ENCODE data around the gene NDE1.
A peak's percentile ranks its signal among the peaks of the same experiment; 100 is the strongest.
"Not testable (repeated sequence)": the region's sequence is repeated elsewhere in the genome, so short reads cannot be mapped to it uniquely, and the experiment has no call there.

The NDE1 gene

GRCh38 chr16:15621456-15621855, 28.6 kb upstream of the NDE1 start:
- no peak for DNase-seq (ENCODE audit: low read depth)

- DNase-seq (ENCODE audit: low read depth), result no peak
These were observed 28.2 kb upstream of the NDE1 start for GRCh38 chr16:15621889-15622288.

- DNase-seq (ENCODE audit: low read depth), result no peak
These were observed 18.2 kb upstream of the NDE1 start for GRCh38 chr16:15631730-15632409.

- no peak for DNase-seq (ENCODE audit: low read depth)
These were observed 14.1 kb upstream of the NDE1 start for GRCh38 chr16:15635926-15636325.

DNA sequence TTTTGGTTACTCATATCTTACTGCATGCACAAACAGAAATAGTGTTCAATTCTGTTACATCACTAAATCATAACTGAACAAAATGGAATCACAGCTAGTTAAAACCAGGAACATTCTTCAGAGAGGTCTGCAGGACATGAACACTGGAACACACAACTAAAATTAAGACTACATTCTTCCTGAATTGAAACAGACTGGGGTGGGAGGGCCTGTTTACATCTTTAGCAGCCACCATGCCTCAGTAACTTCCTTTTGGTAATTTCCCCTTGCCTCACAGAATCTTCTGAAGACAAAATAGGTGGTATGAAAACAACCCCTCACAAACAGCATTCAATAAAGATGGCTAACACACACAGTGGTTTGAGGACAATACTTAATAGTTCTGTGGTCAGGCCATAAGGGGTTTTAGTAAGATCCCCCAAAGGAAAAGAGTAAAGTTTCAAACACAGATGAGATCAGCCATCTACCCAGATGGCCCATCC, 13.6 kb upstream of the NDE1 start:
- no peak for DNase-seq (ENCODE audit: low read depth)

- no peak for DNase-seq (ENCODE audit: low read depth)
These were observed 10.9 kb upstream of the NDE1 start for GRCh38 chr16:15639061-15639568.

- DNase-seq (ENCODE audit: low read depth), result no peak
These were observed 9.1 kb upstream of the NDE1 start for GRCh38 chr16:15640966-15641365.

DNA sequence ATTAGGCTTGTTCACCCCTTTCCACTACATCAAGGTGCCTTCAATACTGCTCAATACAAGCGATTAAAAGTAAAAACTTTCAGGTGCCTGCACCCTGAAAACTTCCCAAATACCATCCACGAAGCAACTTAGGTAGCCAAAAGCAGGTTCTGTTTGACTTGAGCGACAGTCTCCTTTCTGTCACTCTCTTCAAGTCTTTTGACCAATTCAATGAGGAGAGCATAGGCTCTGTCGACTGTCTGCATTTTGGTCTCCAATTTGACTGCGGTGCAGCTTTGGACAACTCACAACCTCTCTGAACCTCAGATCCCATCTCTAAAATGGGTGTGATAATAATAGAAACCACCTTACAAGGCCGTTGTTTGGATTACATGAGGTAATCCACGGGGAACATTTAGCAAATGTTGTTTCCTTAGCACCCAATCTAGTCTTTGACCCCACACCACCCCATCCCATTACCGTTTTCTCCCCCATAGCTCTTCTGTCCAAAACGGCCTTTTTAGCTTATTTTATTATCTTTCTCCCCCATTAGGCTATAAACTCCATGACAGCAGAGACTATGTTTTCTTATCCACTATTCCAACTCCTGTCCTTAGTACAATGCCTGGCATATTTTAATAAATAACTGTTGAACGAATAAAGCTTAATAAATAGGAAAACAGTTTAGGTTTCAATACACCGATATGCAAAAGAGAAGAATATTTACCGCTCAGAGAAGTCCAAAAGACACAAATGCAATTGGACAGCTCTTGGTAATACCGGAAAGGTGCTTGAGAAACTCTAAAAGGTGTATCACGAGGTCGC, 8.1 kb upstream of the NDE1 start:
- DNase-seq (ENCODE audit: low read depth), result no peak

DNA sequence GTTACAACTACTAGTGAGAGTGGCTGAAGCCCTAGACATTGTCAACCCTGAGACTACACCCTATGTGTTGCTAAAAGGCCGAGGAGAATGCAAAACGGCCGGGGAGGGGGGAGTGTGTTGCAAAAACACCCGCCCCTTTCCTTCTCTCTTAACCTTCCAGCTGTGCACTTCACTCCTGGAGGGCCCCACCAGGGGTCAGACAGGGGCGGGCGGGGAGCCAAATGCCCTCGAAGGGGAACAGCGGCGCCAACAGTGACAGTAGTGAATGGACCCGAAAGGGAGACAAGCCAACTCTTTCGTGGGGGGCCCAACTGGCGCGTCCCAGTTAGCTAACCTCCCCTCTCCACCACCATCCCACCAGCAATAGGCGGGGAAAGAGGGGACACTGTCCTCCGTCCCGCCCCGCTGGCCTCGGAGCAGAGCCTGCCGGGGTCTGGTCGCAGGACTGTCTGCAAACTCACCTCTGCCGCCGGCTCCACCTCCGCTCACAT, 7.4 kb upstream of the NDE1 start:
- peak; percentile 64 for DNase-seq (ENCODE audit: low read depth)

GRCh38 chr16:15643048-15643945, 6.7 kb upstream of the NDE1 start, which contains the start of gene MARF1:
Gene MARF1, minus strand, starts transcription at chr16:15643154. Its CDS starts 3,921 bp downstream, at chr16:15639233.
- DNase-seq (ENCODE audit: low read depth), result peak; percentile 99

DNA sequence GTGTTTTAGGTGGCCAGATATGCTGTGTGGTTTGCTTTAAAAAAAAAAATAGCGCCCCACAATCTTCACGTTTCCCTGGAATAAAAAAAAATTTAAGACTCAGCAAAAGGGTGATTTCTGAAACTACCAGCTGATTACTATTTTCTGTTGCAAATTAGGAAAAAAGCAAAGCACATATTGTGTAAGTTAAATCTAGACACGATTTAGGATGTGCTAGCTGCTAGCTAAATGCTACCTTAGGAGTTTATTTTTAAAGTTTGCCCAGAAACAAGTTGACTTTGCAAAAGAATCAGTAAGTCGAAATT, 6.1 kb upstream of the NDE1 start:
- no peak for DNase-seq (ENCODE audit: low read depth)

- DNase-seq (ENCODE audit: low read depth), result no peak
These were observed 5.6 kb upstream of the NDE1 start for GRCh38 chr16:15644267-15644961.

DNA sequence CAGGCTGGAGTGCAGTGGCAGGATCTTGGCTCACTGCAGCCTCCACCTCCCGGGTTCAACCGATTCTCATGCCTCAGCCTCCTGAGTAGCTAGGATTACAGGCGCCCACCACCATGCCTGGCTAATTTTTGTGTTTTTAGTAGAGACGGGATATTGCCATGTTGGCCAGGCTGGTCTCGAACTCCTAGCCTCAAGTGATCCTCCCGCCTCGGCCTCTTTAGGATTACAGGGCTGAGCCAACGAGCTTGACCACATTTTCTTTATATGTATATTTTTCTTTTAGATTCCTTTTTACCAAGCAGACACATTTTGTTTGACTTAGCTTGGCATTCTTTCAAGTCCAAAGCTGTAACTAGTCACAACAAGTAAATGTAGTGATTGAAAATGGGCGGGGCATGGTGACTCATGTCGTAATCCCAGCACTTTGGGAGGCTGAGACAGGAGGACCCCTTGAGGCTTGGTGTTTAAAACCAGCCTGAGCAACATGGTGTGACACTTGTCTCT, 5.0 kb upstream of the NDE1 start:
- DNase-seq (ENCODE audit: low read depth), result not testable (repeated sequence)

DNA sequence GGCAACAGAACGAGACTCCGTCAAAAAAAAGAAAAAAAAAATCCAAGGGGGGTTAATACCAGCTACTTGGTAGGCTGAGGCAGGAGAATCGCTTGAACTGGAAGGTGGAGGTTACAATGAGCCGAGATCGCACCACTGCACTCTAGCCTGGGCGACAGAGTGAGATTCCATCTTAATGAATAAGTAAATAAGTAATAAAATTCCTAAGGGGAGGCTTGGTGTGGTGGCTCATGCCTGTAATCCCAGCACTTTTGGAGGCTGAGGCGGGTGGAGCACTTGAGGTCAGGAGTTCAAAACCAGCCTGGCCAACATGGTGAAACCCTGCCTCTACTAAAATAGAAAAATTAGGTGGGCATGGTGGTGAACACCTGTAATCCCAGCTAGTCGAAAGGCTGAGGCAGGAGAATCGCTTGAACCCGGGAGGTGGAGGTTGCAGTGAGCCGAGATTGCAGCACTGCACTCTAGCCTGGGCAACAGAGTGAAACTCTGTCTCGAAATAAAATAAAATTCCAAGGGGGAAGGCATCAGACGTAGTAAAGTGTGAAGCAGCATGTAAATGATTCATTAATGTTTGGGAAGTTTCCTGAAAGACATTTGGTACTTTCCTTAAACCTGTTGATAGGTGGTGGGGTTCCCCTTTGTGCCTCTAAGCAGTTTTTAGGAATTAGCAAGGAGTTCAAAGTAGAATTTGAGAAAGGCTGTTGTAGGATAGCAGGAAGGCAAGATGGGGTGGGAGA, 3.3 kb upstream of the NDE1 start:
- not testable (repeated sequence) for DNase-seq (ENCODE audit: low read depth)

GRCh38 chr16:15647294-15648014, 2.6 kb upstream of the NDE1 start:
- no peak for DNase-seq (ENCODE audit: low read depth)

DNA sequence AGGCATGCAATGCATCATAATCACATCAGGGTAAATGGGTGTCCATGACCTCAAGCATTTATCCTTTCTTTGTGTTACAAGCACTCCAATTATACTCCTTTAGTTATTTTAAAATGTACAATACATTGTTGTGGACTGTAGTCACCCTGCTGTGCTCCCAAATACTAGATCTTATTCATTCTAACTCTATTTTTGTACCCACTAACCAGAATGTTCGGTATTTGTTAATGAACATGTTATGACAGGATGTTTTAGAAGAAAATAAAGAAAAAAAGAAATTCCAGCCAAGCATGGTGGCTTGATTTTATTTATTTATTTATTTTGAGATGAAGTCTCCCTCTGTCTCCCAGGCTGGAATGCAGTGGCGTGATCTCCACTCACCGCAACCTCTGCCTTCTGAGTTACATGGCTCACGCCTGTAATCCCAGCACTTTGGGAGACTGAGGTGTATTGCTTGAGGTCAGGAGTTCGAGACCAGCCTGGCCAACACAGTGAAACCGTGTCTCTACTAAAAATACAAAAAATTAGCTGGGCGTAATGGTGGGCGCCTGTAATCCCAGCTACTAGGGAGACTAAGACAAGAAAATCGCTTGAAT, 1.8 kb upstream of the NDE1 start:
- DNase-seq (ENCODE audit: low read depth), result no peak

GRCh38 chr16:15649311-15649710, 734 bp upstream of the NDE1 start:
- DNase-seq (ENCODE audit: low read depth), result not testable (repeated sequence)

GRCh38 chr16:15649727-15650018, 372 bp upstream of the NDE1 start:
- no peak for DNase-seq (ENCODE audit: low read depth)

GRCh38 chr16:15650698-15651171, 690 bp downstream of the NDE1 start:
- no peak for DNase-seq (ENCODE audit: low read depth)
